Measurements from ENCODE around the gene SH3BP5L. TPM values are rescaled to one million over a fixed set of nuclear protein-coding genes. Genes with fewer than 3 reads are reported as not detected.

The SH3BP5L gene
- total and polyA plus RNA-seq, 2 donors (not counting 1 experiment from before 2014, with no cell fraction given) = 17.5 to 19.8 TPM

DNA sequence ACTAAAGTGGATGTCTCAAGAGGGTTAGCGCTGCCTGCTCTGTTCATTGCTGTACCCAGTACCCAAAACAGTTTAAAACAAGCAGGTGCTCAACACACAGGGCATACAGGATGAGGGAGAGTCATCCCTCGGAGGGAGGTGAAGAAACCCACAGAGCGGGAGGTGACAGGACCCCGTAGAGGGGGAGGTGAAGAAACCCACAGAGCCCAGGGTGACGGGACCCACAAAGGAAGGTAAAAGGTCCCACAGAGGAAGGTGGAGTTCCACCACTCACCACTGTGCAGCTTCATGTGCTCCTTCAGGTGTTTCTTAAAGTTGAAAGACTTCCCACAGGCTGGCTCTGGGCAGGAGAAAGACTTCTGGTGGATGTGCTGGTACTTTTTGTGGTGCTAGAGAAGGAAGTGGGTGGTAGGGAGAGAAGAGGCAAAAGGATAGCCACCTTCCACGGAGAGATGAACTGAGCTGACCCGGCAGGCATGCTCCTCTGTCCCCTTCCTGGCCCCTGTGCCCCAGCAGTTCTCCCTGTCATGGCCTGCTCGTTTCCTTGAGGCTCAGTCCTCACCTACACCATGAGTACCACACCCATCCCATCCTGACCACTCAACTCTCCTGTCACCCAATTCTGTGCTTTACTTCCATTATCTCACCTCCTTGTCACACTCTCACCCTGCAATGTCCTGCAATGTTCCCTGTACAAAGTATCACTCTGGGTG is 28.1 kb upstream of the SH3BP5L start:
- Histone ChIP-seq H3K9me3 (ENCODE audit: control insufficient read depth, insufficient read depth, low read depth, low read length) (no peaks in the 10 kb centered on the region), H3K27me3 (ENCODE audit: control insufficient read depth, insufficient read depth, low read length) (no peaks in the 10 kb centered on the region), H3K27ac (ENCODE audit: insufficient read depth, low read length) (no peak overlapping the region), H3K9ac (ENCODE audit: insufficient read depth, low read length) (no peak overlapping the region), H3K79me2 (ENCODE audit: control insufficient read depth, insufficient read depth, low read length) (peaks cover 12% of the 10 kb centered on the region), H3K4me1 (ENCODE audit: control insufficient read depth, extremely low read depth, insufficient read depth, low read length) (peaks cover 9% of the 10 kb centered on the region), H2AFZ (ENCODE audit: low read length) (no peak overlapping the region), H4K20me1 (ENCODE audit: control insufficient read depth, extremely low read depth, insufficient read depth, low read length) (no peaks in the 10 kb centered on the region), H3K4me3 (replicated peaks in 1 of 4; ENCODE audit: control extremely low read depth in 1 of 4, insufficient read depth in 1 of 4, low read depth in 3 of 4, low read length in 4 of 4) (no peak overlapping the region), H3K4me2 (ENCODE audit: extremely low read depth, insufficient read depth, low read length) (no peak overlapping the region), H3K36me3 (ENCODE audit: control insufficient read depth, insufficient read depth, low read length) (peaks cover 15% of the 10 kb centered on the region)
- TF ChIP-seq, protein P1, sequence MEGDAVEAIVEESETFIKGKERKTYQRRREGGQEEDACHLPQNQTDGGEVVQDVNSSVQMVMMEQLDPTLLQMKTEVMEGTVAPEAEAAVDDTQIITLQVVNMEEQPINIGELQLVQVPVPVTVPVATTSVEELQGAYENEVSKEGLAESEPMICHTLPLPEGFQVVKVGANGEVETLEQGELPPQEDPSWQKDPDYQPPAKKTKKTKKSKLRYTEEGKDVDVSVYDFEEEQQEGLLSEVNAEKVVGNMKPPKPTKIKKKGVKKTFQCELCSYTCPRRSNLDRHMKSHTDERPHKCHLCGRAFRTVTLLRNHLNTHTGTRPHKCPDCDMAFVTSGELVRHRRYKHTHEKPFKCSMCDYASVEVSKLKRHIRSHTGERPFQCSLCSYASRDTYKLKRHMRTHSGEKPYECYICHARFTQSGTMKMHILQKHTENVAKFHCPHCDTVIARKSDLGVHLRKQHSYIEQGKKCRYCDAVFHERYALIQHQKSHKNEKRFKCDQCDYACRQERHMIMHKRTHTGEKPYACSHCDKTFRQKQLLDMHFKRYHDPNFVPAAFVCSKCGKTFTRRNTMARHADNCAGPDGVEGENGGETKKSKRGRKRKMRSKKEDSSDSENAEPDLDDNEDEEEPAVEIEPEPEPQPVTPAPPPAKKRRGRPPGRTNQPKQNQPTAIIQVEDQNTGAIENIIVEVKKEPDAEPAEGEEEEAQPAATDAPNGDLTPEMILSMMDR (conservative IDR thresholded peaks at IDR 0.05 in 1 of 2, IDR thresholded peaks at IDR 0.05 in 1 of 2; ENCODE audit: low read depth in 1 of 2, low read length in 2 of 2) = no peak
- no peak for DNase-seq (ENCODE audit: low read depth in 2 of 2)

DNA sequence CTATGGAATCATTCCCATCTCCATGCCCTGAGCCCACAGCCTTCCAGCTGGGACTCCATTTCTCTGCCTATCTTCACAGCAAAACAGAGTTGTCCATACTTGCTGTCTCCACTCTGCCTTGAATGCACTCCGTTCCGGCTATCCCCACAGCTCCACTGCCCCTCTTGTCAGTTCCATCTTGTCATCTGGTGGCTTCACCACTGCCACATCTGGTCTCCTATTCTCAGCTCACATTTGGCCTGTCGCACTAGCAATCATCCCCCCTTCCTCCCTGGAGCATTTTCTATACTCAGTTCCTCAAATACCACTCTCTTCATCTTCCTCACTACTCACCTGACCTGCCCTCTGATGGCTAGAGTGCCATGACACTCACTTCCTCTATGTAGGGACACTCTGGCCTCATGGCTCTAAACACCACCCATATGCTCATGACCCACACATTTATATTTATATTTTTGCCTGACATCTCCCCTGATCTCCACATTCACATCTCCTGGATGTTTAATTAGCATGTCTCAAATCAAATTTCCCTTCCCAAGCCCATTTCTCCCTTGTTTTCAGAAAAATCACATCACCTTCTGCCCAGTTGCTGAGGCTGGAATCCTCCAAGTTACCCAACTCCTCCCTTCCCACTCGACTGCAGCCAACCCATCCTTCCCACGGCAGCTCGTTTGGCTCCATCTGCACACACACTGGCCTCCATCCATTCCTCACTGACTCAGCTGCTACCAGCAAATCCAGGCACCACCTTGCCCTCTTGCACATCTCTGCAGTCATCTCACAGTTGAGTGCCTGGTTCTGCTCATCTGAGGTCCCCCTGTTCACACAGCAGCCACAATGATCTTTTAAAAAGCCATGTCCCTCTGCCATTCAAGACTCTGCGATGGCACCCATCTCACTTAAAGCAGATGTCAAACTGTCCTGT is 27.0 kb upstream of the SH3BP5L start:
- Histone ChIP-seq H3K4me3 (replicated peaks in 1 of 4; ENCODE audit: control extremely low read depth in 1 of 4, insufficient read depth in 1 of 4, low read depth in 3 of 4, low read length in 4 of 4) (no peak overlapping the region), H3K9ac (ENCODE audit: insufficient read depth, low read length) (no peak overlapping the region), H3K79me2 (ENCODE audit: control insufficient read depth, insufficient read depth, low read length) (peaks cover 5% of the 10 kb centered on the region), H3K27ac (ENCODE audit: insufficient read depth, low read length) (peak overlapping the region; percentile 13), H3K4me1 (ENCODE audit: control insufficient read depth, extremely low read depth, insufficient read depth, low read length) (peaks cover 4% of the 10 kb centered on the region), H3K36me3 (ENCODE audit: control insufficient read depth, insufficient read depth, low read length) (peaks cover 23% of the 10 kb centered on the region), H4K20me1 (ENCODE audit: control insufficient read depth, extremely low read depth, insufficient read depth, low read length) (no peaks in the 10 kb centered on the region), H3K27me3 (ENCODE audit: control insufficient read depth, insufficient read depth, low read length) (no peaks in the 10 kb centered on the region), H3K4me2 (ENCODE audit: extremely low read depth, insufficient read depth, low read length) (no peak overlapping the region), H2AFZ (ENCODE audit: low read length) (no peak overlapping the region), H3K9me3 (ENCODE audit: control insufficient read depth, insufficient read depth, low read depth, low read length) (no peaks in the 10 kb centered on the region)
- TF ChIP-seq, protein P1 (conservative IDR thresholded peaks at IDR 0.05 in 1 of 2, IDR thresholded peaks at IDR 0.05 in 1 of 2; ENCODE audit: low read depth in 1 of 2, low read length in 2 of 2) = no peak
- no peak for TF ChIP-seq EZH2 (IDR thresholded peaks at IDR 0.05; ENCODE audit: low read length, missing control alignments)
- DNase-seq (ENCODE audit: low read depth in 2 of 2) = peak; percentile 55 to 74

DNA sequence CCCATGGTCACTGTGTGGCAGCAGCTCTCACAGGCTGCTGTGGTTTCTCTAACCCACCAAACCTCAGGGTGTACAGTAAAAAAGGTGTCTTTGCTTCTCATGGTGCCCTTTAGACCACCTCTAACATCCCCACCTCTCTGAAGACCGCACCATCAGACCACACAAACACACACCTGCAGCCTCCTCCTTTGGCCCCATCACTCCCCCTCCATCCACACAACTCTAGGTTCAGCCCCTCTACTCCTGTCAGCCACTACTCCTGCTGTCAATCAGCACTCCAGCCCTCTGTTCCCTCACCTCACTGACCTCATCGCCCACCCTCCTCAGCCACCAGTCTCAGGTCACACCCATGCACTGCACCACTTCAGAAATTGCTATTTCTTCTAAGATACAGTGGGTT is 25.7 kb upstream of the SH3BP5L start:
- Histone ChIP-seq H3K4me3 (replicated peaks in 1 of 4; ENCODE audit: control extremely low read depth in 1 of 4, insufficient read depth in 1 of 4, low read depth in 3 of 4, low read length in 4 of 4) (no peak overlapping the region), H3K27ac (ENCODE audit: insufficient read depth, low read length) (no peak overlapping the region), H3K4me2 (ENCODE audit: extremely low read depth, insufficient read depth, low read length) (no peak overlapping the region), H3K9ac (ENCODE audit: insufficient read depth, low read length) (no peak overlapping the region), H3K27me3 (ENCODE audit: control insufficient read depth, insufficient read depth, low read length) (no peaks in the 10 kb centered on the region), H3K4me1 (ENCODE audit: control insufficient read depth, extremely low read depth, insufficient read depth, low read length) (no peaks in the 10 kb centered on the region), H2AFZ (ENCODE audit: low read length) (no peak overlapping the region), H3K36me3 (ENCODE audit: control insufficient read depth, insufficient read depth, low read length) (peaks cover 28% of the 10 kb centered on the region), H3K79me2 (ENCODE audit: control insufficient read depth, insufficient read depth, low read length) (no peaks in the 10 kb centered on the region), H4K20me1 (ENCODE audit: control insufficient read depth, extremely low read depth, insufficient read depth, low read length) (no peaks in the 10 kb centered on the region), H3K9me3 (ENCODE audit: control insufficient read depth, insufficient read depth, low read depth, low read length) (no peaks in the 10 kb centered on the region)
- no peak for DNase-seq (ENCODE audit: low read depth in 2 of 2)
- no peak for TF ChIP-seq EZH2 (IDR thresholded peaks at IDR 0.05; ENCODE audit: low read length, missing control alignments)
- TF ChIP-seq, protein P1 (conservative IDR thresholded peaks at IDR 0.05 in 1 of 2, IDR thresholded peaks at IDR 0.05 in 1 of 2; ENCODE audit: low read depth in 1 of 2, low read length in 2 of 2) = no peak

All from fibroblast of lung (primary cell).